HG02973 (cell line): ENCODE data around the gene SLC25A25.
"Not testable (repeated sequence)": the region's sequence is repeated elsewhere in the genome, so short reads cannot be mapped to it uniquely, and the experiment has no call there.

ENCODE experiments used
- ATAC-seq: cut with Tn5 transposase; IDR thresholded peaks from one replicate; pipeline ENCODE4 v1.9.1; 2021; ENCODE audit warnings: moderate library complexity; ENCODE audit not compliant: unreplicated experiment

The SLC25A25 gene

DNA sequence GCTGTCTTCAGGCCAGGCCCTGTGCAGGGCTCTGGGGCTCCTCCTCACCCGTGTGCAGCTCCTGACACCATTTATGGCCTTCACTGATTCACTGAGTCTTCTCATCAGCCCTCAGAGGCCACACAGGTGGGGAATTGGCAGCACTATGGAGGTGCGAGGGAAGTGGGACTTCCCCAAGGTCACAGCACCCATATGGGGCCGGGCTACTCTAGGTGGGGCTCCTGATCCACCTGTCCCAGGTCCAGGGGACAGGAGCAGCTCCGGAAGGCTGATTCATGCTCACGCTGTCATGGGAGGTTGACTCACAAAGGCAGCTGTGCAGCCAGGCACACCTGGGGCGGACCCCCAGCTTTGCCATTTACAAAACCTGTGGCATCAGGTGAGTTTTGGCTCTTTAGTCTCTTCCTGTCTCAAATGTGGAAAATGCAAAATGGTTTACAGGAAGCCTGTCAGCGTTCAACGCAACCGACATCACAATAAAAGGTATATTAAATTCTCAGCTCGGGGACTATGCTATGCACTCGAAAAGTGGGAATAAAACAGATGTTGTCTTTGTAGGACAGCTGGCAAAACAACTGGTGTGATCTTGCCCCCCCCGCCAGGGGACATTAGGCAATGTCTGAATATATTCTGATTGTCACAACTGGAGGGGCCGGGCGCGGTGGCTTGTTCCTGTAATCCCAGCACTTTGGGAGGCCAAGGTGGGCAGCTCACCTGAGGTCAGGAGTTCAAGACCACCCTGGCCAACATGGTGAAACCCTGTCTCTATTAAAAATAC lies 15.9 kb upstream of the SLC25A25 start:
- no peak for ATAC-seq

GRCh38 chr9:128053560-128053959 lies 14.5 kb upstream of the SLC25A25 start:
- ATAC-seq: no peak

- ATAC-seq: no peak
These were observed 13.9 kb upstream of the SLC25A25 start for GRCh38 chr9:128054087-128054486.

DNA sequence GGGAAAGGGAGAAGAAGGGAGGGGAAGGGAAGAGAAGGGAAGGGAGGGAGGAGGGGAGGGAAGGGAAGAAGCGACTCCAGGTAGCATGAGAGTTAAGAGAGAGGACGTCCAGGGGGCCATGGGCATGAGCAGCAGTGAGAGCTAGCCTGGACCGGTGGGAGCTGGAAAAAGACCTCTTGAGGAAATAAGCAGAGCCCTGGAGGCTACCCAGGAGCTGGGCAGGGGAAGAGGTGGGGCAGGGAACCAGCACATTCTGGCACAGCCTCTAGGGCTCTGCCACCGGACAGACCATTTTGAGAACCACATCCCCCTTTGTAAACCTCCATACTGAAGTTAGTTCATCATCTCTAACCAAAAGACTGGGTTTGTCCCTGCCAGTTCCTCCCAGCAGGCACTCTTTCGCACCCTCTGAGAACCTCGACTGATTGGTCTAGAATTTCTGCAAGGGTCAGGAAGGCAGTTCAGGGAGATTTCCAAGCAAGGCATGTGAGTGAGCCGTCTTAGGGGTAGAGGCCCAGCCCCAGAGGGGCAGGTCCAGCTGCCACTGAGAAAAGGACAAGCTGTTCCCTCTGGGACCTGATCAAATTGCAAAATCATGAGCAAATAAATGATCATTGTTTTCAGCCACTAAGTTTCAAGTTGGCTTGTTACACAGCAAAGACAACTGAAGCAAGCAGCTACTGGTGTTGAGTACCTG lies 12.5 kb upstream of the SLC25A25 start:
- ATAC-seq: no peak

DNA sequence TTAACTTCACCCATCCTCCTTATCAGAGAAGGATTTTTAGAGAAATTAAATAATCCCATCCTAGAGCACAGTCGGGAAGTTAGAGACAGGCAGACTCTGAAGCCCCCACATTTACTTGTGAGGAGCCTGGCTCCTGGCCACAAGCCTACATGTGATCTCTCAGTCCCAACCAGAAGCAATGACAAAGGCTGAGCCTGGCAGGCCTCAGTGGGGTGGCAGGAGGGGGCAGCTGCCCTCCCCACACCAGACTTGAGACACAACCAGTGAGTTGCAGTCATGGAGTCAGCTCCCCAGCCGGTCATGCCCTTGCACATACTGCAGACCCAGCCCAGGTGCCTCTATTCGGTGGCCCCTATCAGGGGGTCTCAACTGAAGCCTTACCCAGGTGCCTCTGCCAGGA lies 11.9 kb upstream of the SLC25A25 start:
- no peak for ATAC-seq

- no peak for ATAC-seq
These were observed 10.9 kb upstream of the SLC25A25 start for GRCh38 chr9:128056887-128057723.

DNA sequence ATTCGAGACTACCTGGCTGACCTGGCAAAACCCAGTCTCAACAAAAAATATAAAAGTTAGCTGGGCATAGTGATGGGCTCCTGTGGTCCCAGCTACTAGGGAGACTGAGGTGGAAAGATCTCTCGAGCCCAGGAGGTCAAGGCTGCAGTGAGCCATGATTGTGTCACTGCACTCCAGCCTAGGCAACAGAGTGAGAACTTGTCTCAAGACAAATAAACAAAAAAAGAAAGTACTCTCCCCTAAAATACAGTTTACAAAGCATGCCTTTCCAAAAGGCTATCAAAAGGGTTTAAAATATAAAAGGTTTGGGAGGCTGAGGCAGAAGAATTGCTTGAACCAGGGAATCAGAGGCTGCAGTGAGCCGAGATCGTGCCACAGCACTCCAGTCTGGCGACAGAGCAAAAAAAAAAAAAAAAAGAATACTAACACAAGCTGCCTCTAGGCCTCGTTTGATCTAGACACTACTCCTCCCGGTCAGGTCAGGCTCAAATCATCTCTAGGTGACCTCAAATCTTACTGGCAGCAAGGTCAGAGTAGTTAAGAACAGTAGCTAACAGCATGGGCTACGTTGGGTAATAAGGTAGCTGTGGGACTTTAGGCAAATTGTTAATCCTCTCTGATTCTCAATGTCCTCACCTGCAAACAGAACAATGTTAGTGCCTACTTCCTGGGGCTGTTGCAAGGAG lies 10.2 kb upstream of the SLC25A25 start:
- no peak for ATAC-seq

- no peak for ATAC-seq
These were observed 8.6 kb upstream of the SLC25A25 start for GRCh38 chr9:128059365-128059983.

GRCh38 chr9:128061275-128061960 lies 6.6 kb upstream of the SLC25A25 start:
- ATAC-seq: no peak

GRCh38 chr9:128062279-128062678 lies 5.8 kb upstream of the SLC25A25 start:
- ATAC-seq: no peak

- ATAC-seq: no peak
These were observed 4.9 kb upstream of the SLC25A25 start for GRCh38 chr9:128062846-128063831.

- ATAC-seq: no peak
These were observed 1.9 kb upstream of the SLC25A25 start for GRCh38 chr9:128065907-128066712.

- peak; percentile 56 for ATAC-seq
These were observed 1.1 kb upstream of the SLC25A25 start, which contains the start of gene NAIF1 for GRCh38 chr9:128066713-128067644. Gene NAIF1, minus strand, starts transcription at chr9:128067320. Its CDS starts 219 bp downstream, at chr9:128067101.

GRCh38 chr9:128068386-128069205 lies 564 bp downstream of the SLC25A25 start:
- ATAC-seq: peak; percentile 7

- no peak for ATAC-seq
These were observed 2.8 kb downstream of the SLC25A25 start for GRCh38 chr9:128070874-128071273.

DNA sequence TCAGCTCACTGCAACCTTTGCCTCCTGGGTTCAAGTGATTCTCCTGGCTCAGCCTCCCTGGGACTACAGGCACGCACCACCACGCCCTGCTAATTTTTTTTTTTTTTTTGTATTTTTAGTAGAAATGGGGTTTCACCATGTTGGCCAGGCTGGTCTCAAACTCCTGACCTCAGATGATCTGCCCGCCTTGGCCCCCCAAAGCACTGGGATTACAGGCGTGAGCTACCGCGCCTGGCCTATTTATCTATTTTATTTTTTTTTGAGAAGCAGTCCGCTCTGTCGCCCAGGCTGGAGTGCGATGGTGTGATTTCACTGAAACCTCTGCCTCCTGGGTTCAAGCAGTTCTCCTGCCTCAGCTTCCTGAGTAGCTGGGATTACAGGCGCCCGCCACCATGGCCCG lies 3.4 kb downstream of the SLC25A25 start:
- ATAC-seq: not testable (repeated sequence)
